ENCODE data around the gene EXTL1.

The EXTL1 gene

DNA sequence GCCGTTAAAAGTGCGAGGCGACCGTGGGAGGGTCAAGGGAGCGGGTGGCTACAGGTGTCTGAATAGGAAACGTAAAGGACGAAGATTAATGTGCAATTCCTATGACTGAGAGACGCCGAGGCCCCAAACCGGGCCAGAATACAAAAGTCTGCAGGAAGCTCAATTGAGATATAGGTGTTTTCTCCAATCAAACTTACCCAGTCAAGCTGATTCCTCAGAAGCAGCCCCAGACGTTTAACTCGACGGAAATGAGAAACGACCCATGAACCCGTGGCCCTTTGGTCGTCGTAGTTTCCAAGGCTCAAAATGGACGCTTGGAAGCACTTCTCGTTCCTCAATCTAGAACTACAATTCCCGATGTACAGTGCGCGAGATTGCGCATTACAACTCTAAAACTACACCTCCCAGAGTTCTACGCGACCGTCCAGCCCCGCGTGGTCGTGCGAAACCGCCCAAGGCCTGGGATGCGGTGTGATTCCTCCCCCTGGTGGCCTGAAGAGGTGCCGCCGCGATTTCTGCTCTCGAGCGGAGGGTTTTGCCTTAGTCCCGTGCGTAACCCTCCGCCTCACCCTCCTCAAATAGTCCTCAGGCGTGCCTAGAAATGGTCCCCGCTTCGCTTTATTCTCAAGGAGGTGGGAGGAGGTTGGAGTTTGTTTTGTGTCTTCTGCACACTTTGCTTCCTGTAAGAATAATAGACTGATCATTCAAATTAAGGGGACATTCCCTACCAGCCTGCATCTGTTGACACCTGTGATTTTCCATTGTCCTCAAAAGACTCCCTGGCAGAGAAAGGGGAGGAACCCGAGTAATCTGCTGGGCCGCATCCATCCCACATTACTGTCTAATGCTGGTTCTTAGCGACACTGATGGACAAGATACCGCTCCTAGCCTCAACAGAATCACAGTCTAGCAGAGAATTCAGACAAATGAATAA lies 23.5 kb upstream of the EXTL1 start, which contains the start of gene PAFAH2:
Gene PAFAH2, minus strand, starts transcription at position 236 of the 934 bp plus-strand sequence. CDS start 7,247 bp downstream, outside the sequence.
- H3K4me3 ChIP-seq (ENCODE audit: low read depth, low read length), result peak within 1 kb of the TSS; percentile 81
- TF ChIP-seq, protein P1, sequence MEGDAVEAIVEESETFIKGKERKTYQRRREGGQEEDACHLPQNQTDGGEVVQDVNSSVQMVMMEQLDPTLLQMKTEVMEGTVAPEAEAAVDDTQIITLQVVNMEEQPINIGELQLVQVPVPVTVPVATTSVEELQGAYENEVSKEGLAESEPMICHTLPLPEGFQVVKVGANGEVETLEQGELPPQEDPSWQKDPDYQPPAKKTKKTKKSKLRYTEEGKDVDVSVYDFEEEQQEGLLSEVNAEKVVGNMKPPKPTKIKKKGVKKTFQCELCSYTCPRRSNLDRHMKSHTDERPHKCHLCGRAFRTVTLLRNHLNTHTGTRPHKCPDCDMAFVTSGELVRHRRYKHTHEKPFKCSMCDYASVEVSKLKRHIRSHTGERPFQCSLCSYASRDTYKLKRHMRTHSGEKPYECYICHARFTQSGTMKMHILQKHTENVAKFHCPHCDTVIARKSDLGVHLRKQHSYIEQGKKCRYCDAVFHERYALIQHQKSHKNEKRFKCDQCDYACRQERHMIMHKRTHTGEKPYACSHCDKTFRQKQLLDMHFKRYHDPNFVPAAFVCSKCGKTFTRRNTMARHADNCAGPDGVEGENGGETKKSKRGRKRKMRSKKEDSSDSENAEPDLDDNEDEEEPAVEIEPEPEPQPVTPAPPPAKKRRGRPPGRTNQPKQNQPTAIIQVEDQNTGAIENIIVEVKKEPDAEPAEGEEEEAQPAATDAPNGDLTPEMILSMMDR (IDR thresholded peaks at IDR 0.05; ENCODE audit: insufficient read depth, low read depth, low read length, missing control alignments), result peak; percentile 99
- peak; percentile 100 for DNase-seq (ENCODE audit: low read depth)

DNA sequence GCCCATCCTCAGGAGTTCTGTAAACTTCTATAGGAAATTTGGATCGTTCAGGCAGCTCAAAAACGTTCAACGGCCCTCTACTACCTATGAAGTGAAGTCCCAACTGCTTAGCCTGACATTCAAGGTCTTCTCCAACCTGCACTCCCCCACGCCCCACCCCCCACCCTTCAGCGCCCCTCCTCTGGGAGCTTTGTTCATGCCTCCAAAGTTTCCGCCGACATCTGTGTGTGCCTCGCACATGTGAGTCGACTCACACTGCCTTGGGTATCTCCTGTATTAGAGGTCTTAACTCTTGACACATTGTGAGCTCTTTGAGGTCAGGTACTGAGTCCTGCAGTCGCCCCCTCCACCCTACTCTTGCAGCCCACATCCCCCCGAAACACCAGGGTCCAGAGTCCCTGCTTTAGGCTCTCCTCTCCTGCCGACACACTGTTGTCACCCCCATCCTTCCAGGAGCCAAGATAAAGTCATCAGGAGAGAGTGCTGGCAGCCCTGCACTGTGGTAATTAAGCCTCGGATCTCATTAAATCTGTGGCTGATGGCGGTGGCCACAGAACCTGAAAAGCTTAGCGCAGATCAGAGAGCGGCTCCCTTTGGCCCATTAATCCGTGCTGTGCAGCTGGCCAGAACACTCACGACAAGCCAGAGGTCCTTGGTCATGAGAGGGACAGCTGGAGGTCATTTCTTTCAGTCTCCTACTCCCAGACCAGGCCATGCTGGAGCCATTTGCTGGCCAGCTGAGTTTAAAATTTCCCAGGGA lies 22.4 kb upstream of the EXTL1 start:
- DNase-seq (ENCODE audit: low read depth), result no peak
- no peak overlapping the region for H3K4me3 ChIP-seq (ENCODE audit: low read depth, low read length)
- TF ChIP-seq, protein P1 (IDR thresholded peaks at IDR 0.05; ENCODE audit: insufficient read depth, low read depth, low read length, missing control alignments), result no peak

DNA sequence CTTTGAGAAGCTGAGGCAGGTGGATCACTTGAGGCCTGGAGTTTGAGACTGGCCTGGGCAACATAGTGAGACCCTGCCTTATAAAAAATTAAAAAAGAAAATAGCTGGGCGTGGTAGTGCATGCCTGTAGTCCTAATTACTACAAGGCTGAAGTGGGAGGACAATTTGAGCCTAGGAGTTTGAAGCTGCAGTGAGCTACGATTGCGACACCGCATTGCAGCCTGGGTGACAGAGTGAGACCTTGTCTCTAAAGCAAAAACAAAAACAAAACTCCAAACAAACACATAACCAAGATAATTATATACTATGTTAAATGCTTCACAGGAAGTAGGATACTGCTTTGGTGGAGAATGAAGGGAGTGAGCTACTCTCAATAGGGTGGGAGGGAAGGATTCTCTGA lies 18.3 kb upstream of the EXTL1 start:
- H3K4me3 ChIP-seq (ENCODE audit: low read depth, low read length), result no peak overlapping the region
- no peak for DNase-seq (ENCODE audit: low read depth)
- TF ChIP-seq, protein P1 (IDR thresholded peaks at IDR 0.05; ENCODE audit: insufficient read depth, low read depth, low read length, missing control alignments), result no peak

DNA sequence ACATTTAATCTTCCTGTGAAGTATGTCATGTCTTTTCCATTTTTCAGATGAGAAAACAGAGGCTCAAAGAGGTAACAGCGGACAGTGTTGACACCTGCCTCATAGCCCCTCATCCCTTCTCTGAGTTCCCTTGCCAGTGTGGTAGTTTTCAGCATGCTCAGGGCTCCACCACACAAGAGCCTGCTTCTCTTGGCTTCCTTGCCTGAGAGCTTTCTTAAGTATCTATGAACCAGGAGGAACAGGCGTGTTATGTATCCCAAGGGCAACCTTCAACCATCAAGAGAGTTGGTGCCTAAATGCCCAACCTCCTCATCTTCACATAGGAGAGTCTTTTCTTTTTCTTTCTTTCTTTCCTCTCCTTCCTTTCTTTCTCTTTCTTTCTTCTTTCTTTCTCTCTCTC lies 17.8 kb upstream of the EXTL1 start:
- no peak overlapping the region for H3K4me3 ChIP-seq (ENCODE audit: low read depth, low read length)
- TF ChIP-seq, protein P1 (IDR thresholded peaks at IDR 0.05; ENCODE audit: insufficient read depth, low read depth, low read length, missing control alignments), result no peak
- no peak for DNase-seq (ENCODE audit: low read depth)

DNA sequence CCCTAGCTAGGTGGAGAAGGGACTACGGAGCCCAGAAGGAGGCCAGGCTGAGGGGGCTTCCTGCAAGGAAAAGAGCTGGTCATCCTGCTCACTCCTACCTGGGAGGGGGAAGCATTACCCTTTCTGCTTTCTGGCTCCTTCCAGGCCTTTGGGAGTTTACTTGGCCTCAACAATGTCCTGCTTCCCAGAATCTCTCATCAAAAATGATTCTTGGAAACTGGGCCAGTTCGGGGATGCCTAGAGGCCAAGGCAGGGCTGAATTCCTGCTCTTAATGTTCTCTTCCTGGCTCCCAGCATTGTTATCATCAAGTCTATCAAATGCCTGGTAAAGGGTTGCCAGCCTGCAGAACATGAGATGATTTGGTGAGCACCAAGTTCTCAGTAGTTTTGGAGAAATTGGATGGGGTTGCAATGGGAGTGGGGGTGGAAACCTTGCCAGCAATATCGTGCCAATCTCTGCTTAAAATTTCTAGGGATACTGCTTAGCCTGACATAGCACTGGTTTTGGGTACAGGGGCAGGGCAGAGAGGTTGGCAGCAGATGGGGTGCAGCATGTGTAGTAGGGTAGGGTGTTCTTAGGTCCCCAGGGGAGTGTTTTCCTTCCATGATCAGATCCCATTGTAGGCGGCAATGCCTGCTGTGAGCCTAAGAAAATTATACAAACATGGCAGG lies 16.0 kb upstream of the EXTL1 start:
- TF ChIP-seq, protein P1 (IDR thresholded peaks at IDR 0.05; ENCODE audit: insufficient read depth, low read depth, low read length, missing control alignments), result no peak
- no peak for DNase-seq (ENCODE audit: low read depth)
- no peak overlapping the region for H3K4me3 ChIP-seq (ENCODE audit: low read depth, low read length)

DNA sequence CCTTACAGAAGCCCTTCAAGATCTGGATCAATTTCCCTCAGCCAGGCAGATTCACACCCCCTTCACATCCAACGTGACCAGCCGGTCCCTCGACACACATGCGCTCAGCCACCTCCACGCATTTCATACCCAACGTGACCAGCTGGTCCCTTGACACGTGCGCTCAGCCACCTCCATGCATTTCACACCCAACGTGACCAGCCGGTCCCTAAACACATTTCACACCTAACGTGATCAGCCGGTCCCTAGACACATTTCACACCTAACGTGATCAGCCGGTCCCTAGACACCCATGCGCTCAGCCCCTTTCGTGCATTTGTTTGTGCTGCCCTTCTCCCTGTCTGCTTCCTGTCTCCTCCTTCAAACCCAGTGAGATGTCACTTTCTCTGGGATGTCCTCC lies 14.9 kb upstream of the EXTL1 start:
- TF ChIP-seq, protein P1 (IDR thresholded peaks at IDR 0.05; ENCODE audit: insufficient read depth, low read depth, low read length, missing control alignments), result no peak
- DNase-seq (ENCODE audit: low read depth), result no peak
- no peak overlapping the region for H3K4me3 ChIP-seq (ENCODE audit: low read depth, low read length)
